Trophoblast cell (in vitro differentiated cells and primary cell): ENCODE measurements around the gene DLEU7.

Experiments used
- DNase-seq, 2 donors: peaks; one replicate each; pipeline ENCODE4 v3.0.0-alpha.2; 2016
- H2AFZ ChIP-seq: 2 replicates; pipeline ENCODE4 v1.6.1; 2013; ENCODE audit warnings: low read length, moderate library complexity, mild to moderate bottlenecking; ENCODE audit not compliant: insufficient read depth, poor library complexity
- H2AK5ac ChIP-seq: 2 replicates; pipeline ENCODE4 v1.6.1; 2013; ENCODE audit warnings: mild to moderate bottlenecking, low read length
- H2BK120ac ChIP-seq: 2 replicates; pipeline ENCODE4 v1.6.1; 2013; ENCODE audit warnings: low read length, mild to moderate bottlenecking, moderate library complexity; ENCODE audit not compliant: insufficient read depth, poor library complexity
- H2BK12ac ChIP-seq: 2 replicates; pipeline ENCODE4 v1.6.1; 2013; ENCODE audit warnings: mild to moderate bottlenecking, low read length, moderate library complexity
- H2BK5ac ChIP-seq: 2 replicates; pipeline ENCODE4 v1.6.1; 2013; ENCODE audit warnings: low read length, low read depth, moderate library complexity, mild to moderate bottlenecking; ENCODE audit not compliant: poor library complexity
- H3K14ac ChIP-seq: 2 replicates; pipeline ENCODE4 v1.6.1; 2013; ENCODE audit warnings: mild to moderate bottlenecking, low read length
- H3K18ac ChIP-seq: 2 replicates; pipeline ENCODE4 v1.6.1; 2013; ENCODE audit warnings: mild to moderate bottlenecking, low read length
- H3K23ac ChIP-seq: 2 replicates; pipeline ENCODE4 v1.6.1; 2013; ENCODE audit warnings: low read length
- H3K27ac ChIP-seq: 2 replicates; pipeline ENCODE4 v1.5.1; 2013; ENCODE audit warnings: low read depth, mild to moderate bottlenecking, inconsistent platforms, low read length, moderate library complexity
- H3K27me3 ChIP-seq: 2 replicates; pipeline ENCODE4 v1.6.1; 2013; ENCODE audit warnings: inconsistent platforms, mild to moderate bottlenecking, low read length, moderate library complexity; ENCODE audit not compliant: insufficient read depth
- H3K36me3 ChIP-seq, 2 experiments: 1 replicate in 1 of 2; 2 replicates in 1 of 2; pipeline ENCODE4 v1.6.1; 2013; ENCODE audit warnings: low read length in 2 of 2, mild to moderate bottlenecking in 2 of 2, moderate library complexity in 1 of 2; ENCODE audit not compliant: insufficient read depth in 2 of 2, control insufficient read depth in 1 of 2
- H3K4ac ChIP-seq: 2 replicates; pipeline ENCODE4 v1.6.1; 2013; ENCODE audit warnings: low read depth, mild to moderate bottlenecking, low read length, moderate library complexity
- H3K4me1 ChIP-seq, 2 experiments: 1 replicate in 1 of 2; 2 replicates in 1 of 2; pipeline ENCODE4 v1.6.1; 2013; ENCODE audit warnings: low read length in 2 of 2, mild to moderate bottlenecking in 2 of 2, moderate library complexity in 1 of 2; ENCODE audit not compliant: insufficient read depth in 2 of 2, control insufficient read depth in 1 of 2
- H3K4me2 ChIP-seq: 2 replicates; pipeline ENCODE4 v1.6.1; 2013; ENCODE audit warnings: inconsistent platforms, mild to moderate bottlenecking, low read length, moderate library complexity
- H3K4me3 ChIP-seq: 2 replicates; pipeline ENCODE4 v1.5.1; 2013; ENCODE audit warnings: mild to moderate bottlenecking, low read depth, low read length, inconsistent platforms
- H3K79me1 ChIP-seq: one replicate; pipeline ENCODE4 v1.6.1; 2013; ENCODE audit warnings: low read length
- H3K79me2 ChIP-seq: 2 replicates; pipeline ENCODE4 v1.6.1; 2013; ENCODE audit warnings: low read length, mild to moderate bottlenecking; ENCODE audit not compliant: control insufficient read depth, insufficient read depth, poor library complexity
- H3K9ac ChIP-seq: 2 replicates; pipeline ENCODE4 v1.6.1; 2013; ENCODE audit warnings: mild to moderate bottlenecking, low read length
- H3K9me3 ChIP-seq: 2 replicates; pipeline ENCODE4 v1.6.1; 2013; ENCODE audit warnings: low read depth, mild to moderate bottlenecking, control low read depth, inconsistent platforms, low read length; ENCODE audit not compliant: insufficient read depth
- H4K12ac ChIP-seq: 2 replicates; pipeline ENCODE4 v1.6.1; 2013; ENCODE audit warnings: low read depth, mild to moderate bottlenecking, low read length, moderate library complexity
- H4K8ac ChIP-seq: 2 replicates; pipeline ENCODE4 v1.6.1; 2013; ENCODE audit warnings: low read depth, mild to moderate bottlenecking, low read length, moderate library complexity
- H4K91ac ChIP-seq: one replicate; pipeline ENCODE4 v1.6.1; 2013; ENCODE audit warnings: low read depth, mild to moderate bottlenecking, low read length, moderate library complexity
- WGBS: extraction: QIAGEN DNeasy Blood & Tissue Kit; methylation state at CpG from one replicate; pipeline ENCODE4 v1.1.7; 2013; ENCODE audit warnings: missing lambda C conversion rate; ENCODE audit not compliant: insufficient read length, insufficient coverage; ENCODE audit errors: extremely low coverage; 5-methylcytosine and 5-hydroxymethylcytosine counted together

The DLEU7 gene

GRCh38 chr13:50882816-50883435 lies 39.4 kb upstream of the DLEU7 start:
- Histone ChIP-seq H3K79me1 (no peaks in the 10 kb centered on the region), H3K14ac (no peak overlapping the region), H2AFZ (no peak overlapping the region), H3K36me3 (no peaks in the 10 kb centered on the region), H3K9me3 (no peaks in the 10 kb centered on the region), H3K4me1 (no peaks in the 10 kb centered on the region), H3K27me3 (no peaks in the 10 kb centered on the region), H3K9ac (no peak overlapping the region), H4K8ac (no peak overlapping the region), H3K18ac (no peak overlapping the region), H3K27ac (no peak overlapping the region), H3K4me3 (no peak overlapping the region), H2BK5ac (no peak overlapping the region), H4K12ac (no peak overlapping the region), H3K79me2 (no peaks in the 10 kb centered on the region), H2AK5ac (no peak overlapping the region), H2BK12ac (no peak overlapping the region), H3K4ac (no peak overlapping the region), H3K23ac (no peak overlapping the region), H3K4me2 (no peak overlapping the region), H2BK120ac (no peak overlapping the region), H4K91ac (no peak overlapping the region)
- no CpG with 5 or more reads among the region's 5 CpGs for WGBS
- no peak for DNase-seq

DNA sequence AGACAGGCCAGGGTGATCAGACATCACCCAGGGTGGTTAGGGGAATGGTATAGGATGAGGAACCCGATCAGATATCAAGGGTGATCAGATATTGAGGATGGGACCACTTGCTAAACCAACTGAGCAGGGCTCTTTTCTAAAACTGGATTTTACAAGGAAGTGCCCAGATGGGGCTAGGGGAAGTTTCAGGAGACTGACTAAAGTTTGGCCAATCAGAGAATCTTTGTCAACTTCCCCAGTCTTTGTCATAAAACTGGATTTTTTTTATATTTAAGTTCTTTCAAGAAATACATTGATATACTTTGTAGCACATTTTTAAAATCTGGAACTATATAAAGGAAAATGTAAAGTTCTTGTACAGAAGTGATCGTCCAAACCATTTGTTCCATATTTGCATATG lies 30.5 kb upstream of the DLEU7 start:
- Histone ChIP-seq H3K14ac (no peak overlapping the region), H3K18ac (no peak overlapping the region), H2AK5ac (no peak overlapping the region), H3K79me1 (no peaks in the 10 kb centered on the region), H3K4me1 (no peaks in the 10 kb centered on the region), H3K79me2 (no peaks in the 10 kb centered on the region), H3K27ac (no peak overlapping the region), H3K36me3 (no peaks in the 10 kb centered on the region), H3K4ac (no peak overlapping the region), H3K4me3 (no peak overlapping the region), H2BK120ac (no peak overlapping the region), H4K8ac (no peak overlapping the region), H2BK12ac (no peak overlapping the region), H3K27me3 (no peaks in the 10 kb centered on the region), H3K9ac (no peak overlapping the region), H3K9me3 (no peaks in the 10 kb centered on the region), H4K91ac (no peak overlapping the region), H4K12ac (no peak overlapping the region), H2BK5ac (no peak overlapping the region), H3K4me2 (no peak overlapping the region), H3K23ac (no peak overlapping the region), H2AFZ (no peak overlapping the region)
- no CpG with 5 or more reads among the region's 2 CpGs for WGBS
- DNase-seq, result no peak

DNA sequence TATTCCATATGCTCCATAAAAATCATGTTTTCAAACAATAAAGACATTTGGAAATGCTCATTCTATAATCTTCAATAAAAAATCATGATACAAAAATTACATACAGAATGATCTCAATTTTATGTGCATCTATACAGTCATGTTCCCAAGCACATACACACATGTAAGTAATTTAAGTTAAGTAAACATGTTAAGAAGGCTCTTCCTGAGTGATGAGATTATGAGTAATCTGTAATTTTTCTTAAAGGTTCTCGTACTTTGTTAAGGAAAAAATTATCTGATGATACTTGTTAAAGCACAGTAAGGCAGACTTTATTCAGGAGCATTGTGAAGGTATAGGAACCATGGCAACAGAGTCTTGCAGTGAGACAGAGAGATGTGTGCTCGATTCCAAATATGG lies 30.0 kb upstream of the DLEU7 start:
- H2BK5ac ChIP-seq, result no peak overlapping the region
- no peak overlapping the region for H3K4ac ChIP-seq
- no peak overlapping the region for H2BK120ac ChIP-seq
- H2AK5ac ChIP-seq, result no peak overlapping the region
- no peak overlapping the region for H3K27ac ChIP-seq
- no peak for DNase-seq
- no peak overlapping the region for H3K14ac ChIP-seq
- H3K27me3 ChIP-seq, result no peaks in the 10 kb centered on the region
- no peak overlapping the region for H2AFZ ChIP-seq
- no peaks in the 10 kb centered on the region for H3K79me2 ChIP-seq
- H3K9ac ChIP-seq, result no peak overlapping the region
- no peak overlapping the region for H4K91ac ChIP-seq
- no peak overlapping the region for H2BK12ac ChIP-seq
- H3K23ac ChIP-seq, result no peak overlapping the region
- H4K12ac ChIP-seq, result no peak overlapping the region
- no peak overlapping the region for H3K18ac ChIP-seq
- no peak overlapping the region for H3K4me3 ChIP-seq
- no peaks in the 10 kb centered on the region for H3K36me3 ChIP-seq
- H3K79me1 ChIP-seq, result no peaks in the 10 kb centered on the region
- H3K4me1 ChIP-seq, result no peaks in the 10 kb centered on the region
- H3K4me2 ChIP-seq, result no peak overlapping the region
- WGBS, result no CpG with 5 or more reads among the region's 2 CpGs
- H4K8ac ChIP-seq, result no peak overlapping the region
- H3K9me3 ChIP-seq, result no peaks in the 10 kb centered on the region

- Histone ChIP-seq H3K4me1 (no peaks in the 10 kb centered on the region), H2BK12ac (no peak overlapping the region), H3K4ac (no peak overlapping the region), H4K12ac (no peak overlapping the region), H3K4me3 (no peak overlapping the region), H3K14ac (no peak overlapping the region), H3K36me3 (no peaks in the 10 kb centered on the region), H2AFZ (no peak overlapping the region), H3K23ac (no peak overlapping the region), H2AK5ac (no peak overlapping the region), H3K27ac (no peak overlapping the region), H3K27me3 (no peaks in the 10 kb centered on the region), H3K79me1 (no peaks in the 10 kb centered on the region), H4K8ac (no peak overlapping the region), H3K79me2 (no peaks in the 10 kb centered on the region), H2BK5ac (no peak overlapping the region), H2BK120ac (no peak overlapping the region), H3K4me2 (no peak overlapping the region), H3K18ac (no peak overlapping the region), H3K9ac (no peak overlapping the region), H3K9me3 (no peaks in the 10 kb centered on the region), H4K91ac (no peak overlapping the region)
- WGBS, result no CpG with 5 or more reads among the region's 1 CpG
- DNase-seq, result no peak
Observed at GRCh38 chr13:50871405-50871804, 27.9 kb upstream of the DLEU7 start.
